A673 (cell line): ENCODE data around the gene ZNF593OS. TPM values are rescaled to one million over a fixed set of nuclear protein-coding genes. Genes with fewer than 3 reads are reported as not detected.
A peak's percentile ranks its signal among the peaks of the same experiment; 100 is the strongest.

ENCODE experiments used
- BruUV-seq: library from RNA; stranded (reverse); fragments of 400-500 nt; replicated peaks from 2 replicates; lab custom pipeline; 2021; lab: Mats Ljungman, UMichigan
- CTCF ChIA-PET: fragments of 300-600 bp; sonication (Branson Sonifier 250); formaldehyde crosslinking; loops from one replicate; lab custom pipeline; 2022; ENCODE audit warnings: antibody characterized with exemption; lab: Charles Lee
- POLR2A ChIA-PET: fragments of 300-600 bp; sonication (Branson Sonifier 250); formaldehyde crosslinking; loops from one replicate; lab custom pipeline; 2022; ENCODE audit warnings: antibody characterized with exemption; ENCODE audit not compliant: low non-redundant PET; lab: Charles Lee
- DNase-seq: peaks from one replicate; pipeline ENCODE4 v3.0.0-alpha.2; 2015; ENCODE audit warnings: low spot score
- H3K27ac ChIP-seq: fragments of 200-600 bp; sonication (generic); 2 replicates; pipeline ENCODE4 v1.5.1; 2016; ENCODE audit warnings: mixed run types, low read depth, mild to moderate bottlenecking, mixed read lengths, antibody characterized with exemption, low read length; ENCODE audit not compliant: poor library complexity, severe bottlenecking
- H3K27me3 ChIP-seq: fragments of 200-600 bp; sonication (generic); replicated peaks from 2 replicates; pipeline ENCODE4 v1.6.1; 2017; ENCODE audit warnings: mixed run types, low read depth, mild to moderate bottlenecking, mixed read lengths, antibody characterized with exemption, low read length; ENCODE audit not compliant: insufficient read depth, poor library complexity
- H3K36me3 ChIP-seq: fragments of 200-600 bp; sonication (generic); 2 replicates; pipeline ENCODE4 v1.6.1; 2016; ENCODE audit warnings: mixed run types, mild to moderate bottlenecking, mixed read lengths, antibody characterized with exemption, low read length; ENCODE audit not compliant: insufficient read depth, poor library complexity, severe bottlenecking
- H3K4me1 ChIP-seq: fragments of 200-600 bp; sonication (generic); 2 replicates; pipeline ENCODE4 v1.6.1; 2017; ENCODE audit warnings: mixed run types, mild to moderate bottlenecking, mixed read lengths, antibody characterized with exemption, low read length; ENCODE audit not compliant: insufficient read depth, poor library complexity, severe bottlenecking
- H3K4me3 ChIP-seq: fragments of 200-600 bp; sonication (generic); 2 replicates; pipeline ENCODE4 v1.5.1; 2016; ENCODE audit warnings: low read depth, mixed run types, mild to moderate bottlenecking, mixed read lengths, low read length; ENCODE audit not compliant: poor library complexity, severe bottlenecking
- H3K9me3 ChIP-seq: fragments of 200-600 bp; sonication (generic); 2 replicates; pipeline ENCODE4 v1.6.1; 2016; ENCODE audit warnings: mixed run types, low read depth, mild to moderate bottlenecking, mixed read lengths, antibody characterized with exemption, low read length; ENCODE audit not compliant: poor library complexity, severe bottlenecking
- CTCF ChIP-seq: fragments of 300-800, 200-600 bp; sonication (generic); conservative IDR thresholded peaks from 2 replicates; pipeline ENCODE4 v1.5.1; 2017; ENCODE audit warnings: low read depth, mild to moderate bottlenecking, antibody characterized with exemption, low read length, moderate library complexity, mixed read lengths
- EZH2 ChIP-seq: fragments of 200-600 bp; sonication (generic); IDR thresholded peaks from 2 replicates; pipeline ENCODE4 v1.6.1; 2017; ENCODE audit warnings: borderline replicate concordance, low read depth, mild to moderate bottlenecking, mixed read lengths, antibody characterized with exemption, low read length; ENCODE audit not compliant: poor library complexity, severe bottlenecking
- intact Hi-C: fragments of 100-400 bp; cut with micrococcal nuclease; formaldehyde crosslinking; loops from one replicate; pipeline ENCODE4 v1.10.0; 2022; ENCODE audit not compliant: unreplicated experiment
- total RNA-seq: library from RNA; stranded (reverse); gene quantifications from 2 replicates; pipeline ENCODE4 v1.2.3, GENCODE V29; 2021

The ZNF593OS gene
- total RNA-seq, 1 experiment from 2014 or later: not detected

GRCh38 chr1:26163684-26164035 lies 8.0 kb downstream of the ZNF593OS start:
- Histone ChIP-seq H3K4me1 (peaks cover 21% of the 10 kb centered on the region), H3K4me3 (peak overlapping the region; percentile 51), H3K27ac (no peak overlapping the region), H3K9me3 (no peaks in the 10 kb centered on the region), H3K36me3 (no peaks in the 10 kb centered on the region), H3K27me3 (no peaks in the 10 kb centered on the region)
- TF ChIP-seq EZH2: no peak
- TF ChIP-seq CTCF: no peak
- ChIA-PET POLR2A (no interaction called here), CTCF (no interaction called here)
- no TSS peak for BruUV-seq
- no peak for DNase-seq
- intact Hi-C loops: loop anchor here (1.0 kb wide), 1 partner anchor 58 kb away; no protein-coding TSS in a partner anchor

- Histone ChIP-seq H3K9me3 (no peaks in the 10 kb centered on the region), H3K4me3 (peak overlapping the region; percentile 42), H3K27ac (no peak overlapping the region), H3K4me1 (peaks cover 19% of the 10 kb centered on the region), H3K27me3 (no peaks in the 10 kb centered on the region), H3K36me3 (no peaks in the 10 kb centered on the region)
- CTCF ChIA-PET: no interaction called here
- intact Hi-C loops: no loop called here
- POLR2A ChIA-PET: interaction anchor here (0.7 kb wide), 1 partner anchor 98 kb away, joined by 4 read pairs; no protein-coding TSS in a partner anchor
- BruUV-seq: no TSS peak
- DNase-seq: no peak
- TF ChIP-seq CTCF (no peak), EZH2 (no peak)
Measured at GRCh38 chr1:26162220-26162709, 9.4 kb downstream of the ZNF593OS start.

- no peaks in the 10 kb centered on the region for H3K36me3 ChIP-seq
- CTCF ChIA-PET: no interaction called here
- peaks cover 20% of the 10 kb centered on the region for H3K4me1 ChIP-seq
- peak; percentile 73 for DNase-seq
- peak overlapping the region; percentile 43 for H3K27ac ChIP-seq
- H3K27me3 ChIP-seq: no peaks in the 10 kb centered on the region
- intact Hi-C loops: no loop called here
- peak overlapping the region; percentile 42 for H3K4me3 ChIP-seq
- H3K9me3 ChIP-seq: no peaks in the 10 kb centered on the region
- BruUV-seq: no TSS peak
- TF ChIP-seq EZH2: no peak
- no peak for TF ChIP-seq CTCF
- POLR2A ChIA-PET: interaction anchor here (0.7 kb wide), 1 partner anchor 97 kb away, joined by 4 read pairs; no protein-coding TSS in a partner anchor
Measured at GRCh38 chr1:26161415-26162219, 10.0 kb downstream of the ZNF593OS start.
